Thoracic aorta (tissue), 2 donors: Measurements from ENCODE around the gene IGF1R. TPM values are rescaled to one million over a fixed set of nuclear protein-coding genes. Genes with fewer than 3 reads are reported as not detected.

Experiments used
- ATAC-seq: fragments of 150-250 bp; one replicate; pipeline ENCODE4 v1.8.0; 2017; ENCODE audit warnings: low read depth; ENCODE audit not compliant: insufficient number of reproducible peaks, low FRiP score
- DNase-seq: peaks from one replicate; pipeline ENCODE4 v3.0.0-alpha.2; 2020; ENCODE audit warnings: low spot score
- H3K27ac ChIP-seq, 2 donors: fragments of 200-600 bp; sonication (generic); 1 replicate in 1 of 2; 2 replicates in 1 of 2; pipeline ENCODE4 v1.5.1; 2016; ENCODE audit warnings: mild to moderate bottlenecking in 2 of 2, moderate library complexity in 2 of 2
- H3K27me3 ChIP-seq: fragments of 200-600 bp; sonication (generic); replicated peaks from 2 replicates; pipeline ENCODE4 v1.6.0; 2016; ENCODE audit warnings: mild to moderate bottlenecking; ENCODE audit not compliant: insufficient read depth
- H3K36me3 ChIP-seq: fragments of 200-600 bp; sonication (generic); one replicate; pipeline ENCODE4 v1.5.1; 2016
- H3K4me1 ChIP-seq, 2 donors: fragments of 200-600 bp; sonication (generic); 1 replicate in 1 of 2; 2 replicates in 1 of 2; pipeline versions ENCODE4 v1.5.1 to v1.6.0; 2016; ENCODE audit warnings: low read depth in 2 of 2, mild to moderate bottlenecking in 1 of 2; ENCODE audit not compliant: control insufficient read depth in 1 of 2
- H3K4me3 ChIP-seq: fragments of 200-600 bp; sonication (generic); 2 replicates; pipeline ENCODE4 v1.5.1; 2016; ENCODE audit warnings: mild to moderate bottlenecking
- H3K9me3 ChIP-seq: fragments of 200-600 bp; sonication (generic); 2 replicates; pipeline ENCODE4 v1.5.1; 2016
- total RNA-seq, 2 donors: library from RNA; depleted of rRNA; stranded (reverse); fragments of >200 nt; gene quantifications; one replicate each; pipeline versions ENCODE4 v1.1.0 to v1.2.3, GENCODE V29; 2016
- TF ChIP-seq, protein P1 (sequence below): fragments of 200-600 bp; sonication (generic); IDR thresholded peaks from one replicate; pipeline ENCODE4 v1.5.1; 2019; ENCODE audit warnings: antibody characterized with exemption

IGF1R gene
- total RNA-seq, 2 donors from 2014 or later = 127 to 159 TPM

DNA sequence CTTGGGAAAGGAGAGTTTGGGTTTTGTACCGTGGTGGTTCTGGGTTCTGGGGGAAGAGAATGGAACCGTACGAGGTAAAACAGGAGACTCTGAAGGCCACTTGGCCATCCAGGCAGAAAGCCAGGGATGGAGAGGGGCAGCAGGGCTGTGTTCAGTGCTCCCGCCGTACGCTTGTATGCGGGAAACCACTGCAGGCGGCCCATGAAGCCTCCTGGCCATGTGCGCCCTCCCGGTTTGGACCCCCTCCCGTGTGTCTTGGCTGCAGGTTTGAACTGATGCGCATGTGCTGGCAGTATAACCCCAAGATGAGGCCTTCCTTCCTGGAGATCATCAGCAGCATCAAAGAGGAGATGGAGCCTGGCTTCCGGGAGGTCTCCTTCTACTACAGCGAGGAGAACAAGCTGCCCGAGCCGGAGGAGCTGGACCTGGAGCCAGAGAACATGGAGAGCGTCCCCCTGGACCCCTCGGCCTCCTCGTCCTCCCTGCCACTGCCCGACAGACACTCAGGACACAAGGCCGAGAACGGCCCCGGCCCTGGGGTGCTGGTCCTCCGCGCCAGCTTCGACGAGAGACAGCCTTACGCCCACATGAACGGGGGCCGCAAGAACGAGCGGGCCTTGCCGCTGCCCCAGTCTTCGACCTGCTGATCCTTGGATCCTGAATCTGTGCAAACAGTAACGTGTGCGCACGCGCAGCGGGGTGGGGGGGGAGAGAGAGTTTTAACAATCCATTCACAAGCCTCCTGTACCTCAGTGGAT is 308.6 kb downstream of the IGF1R start:
- Histone ChIP-seq H3K4me3 (no peak overlapping the region), H3K36me3 (peaks cover 39% of the 10 kb centered on the region), H3K27ac (peak overlapping the region; percentile 93 to 96), H3K4me1 (peaks cover 23 to 47% of the 10 kb centered on the region in 2 donors), H3K9me3 (no peaks in the 10 kb centered on the region), H3K27me3 (no peaks in the 10 kb centered on the region)
- no peak for DNase-seq
- TF ChIP-seq, protein P1, sequence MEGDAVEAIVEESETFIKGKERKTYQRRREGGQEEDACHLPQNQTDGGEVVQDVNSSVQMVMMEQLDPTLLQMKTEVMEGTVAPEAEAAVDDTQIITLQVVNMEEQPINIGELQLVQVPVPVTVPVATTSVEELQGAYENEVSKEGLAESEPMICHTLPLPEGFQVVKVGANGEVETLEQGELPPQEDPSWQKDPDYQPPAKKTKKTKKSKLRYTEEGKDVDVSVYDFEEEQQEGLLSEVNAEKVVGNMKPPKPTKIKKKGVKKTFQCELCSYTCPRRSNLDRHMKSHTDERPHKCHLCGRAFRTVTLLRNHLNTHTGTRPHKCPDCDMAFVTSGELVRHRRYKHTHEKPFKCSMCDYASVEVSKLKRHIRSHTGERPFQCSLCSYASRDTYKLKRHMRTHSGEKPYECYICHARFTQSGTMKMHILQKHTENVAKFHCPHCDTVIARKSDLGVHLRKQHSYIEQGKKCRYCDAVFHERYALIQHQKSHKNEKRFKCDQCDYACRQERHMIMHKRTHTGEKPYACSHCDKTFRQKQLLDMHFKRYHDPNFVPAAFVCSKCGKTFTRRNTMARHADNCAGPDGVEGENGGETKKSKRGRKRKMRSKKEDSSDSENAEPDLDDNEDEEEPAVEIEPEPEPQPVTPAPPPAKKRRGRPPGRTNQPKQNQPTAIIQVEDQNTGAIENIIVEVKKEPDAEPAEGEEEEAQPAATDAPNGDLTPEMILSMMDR = no peak
- ATAC-seq = no peak

DNA sequence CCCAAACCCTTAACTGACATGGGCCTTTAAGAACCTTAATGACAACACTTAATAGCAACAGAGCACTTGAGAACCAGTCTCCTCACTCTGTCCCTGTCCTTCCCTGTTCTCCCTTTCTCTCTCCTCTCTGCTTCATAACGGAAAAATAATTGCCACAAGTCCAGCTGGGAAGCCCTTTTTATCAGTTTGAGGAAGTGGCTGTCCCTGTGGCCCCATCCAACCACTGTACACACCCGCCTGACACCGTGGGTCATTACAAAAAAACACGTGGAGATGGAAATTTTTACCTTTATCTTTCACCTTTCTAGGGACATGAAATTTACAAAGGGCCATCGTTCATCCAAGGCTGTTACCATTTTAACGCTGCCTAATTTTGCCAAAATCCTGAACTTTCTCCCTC is 309.3 kb downstream of the IGF1R start:
- Histone ChIP-seq H3K4me3 (no peak overlapping the region), H3K4me1 (peaks cover 23 to 40% of the 10 kb centered on the region in 2 donors), H3K27me3 (no peaks in the 10 kb centered on the region), H3K27ac (no peak overlapping the region), H3K36me3 (peaks cover 44% of the 10 kb centered on the region), H3K9me3 (no peaks in the 10 kb centered on the region)
- ATAC-seq = no peak
- no peak for DNase-seq
- TF ChIP-seq, protein P1 = no peak

DNA sequence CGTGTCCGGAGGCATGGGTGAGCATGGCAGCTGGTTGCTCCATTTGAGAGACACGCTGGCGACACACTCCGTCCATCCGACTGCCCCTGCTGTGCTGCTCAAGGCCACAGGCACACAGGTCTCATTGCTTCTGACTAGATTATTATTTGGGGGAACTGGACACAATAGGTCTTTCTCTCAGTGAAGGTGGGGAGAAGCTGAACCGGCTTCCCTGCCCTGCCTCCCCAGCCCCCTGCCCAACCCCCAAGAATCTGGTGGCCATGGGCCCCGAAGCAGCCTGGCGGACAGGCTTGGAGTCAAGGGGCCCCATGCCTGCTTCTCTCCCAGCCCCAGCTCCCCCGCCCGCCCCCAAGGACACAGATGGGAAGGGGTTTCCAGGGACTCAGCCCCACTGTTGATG is 309.7 kb downstream of the IGF1R start:
- no peak for ATAC-seq
- DNase-seq = no peak
- Histone ChIP-seq H3K36me3 (peaks cover 44% of the 10 kb centered on the region), H3K4me3 (no peak overlapping the region), H3K4me1 (peaks cover 23 to 36% of the 10 kb centered on the region in 2 donors), H3K27me3 (no peaks in the 10 kb centered on the region), H3K9me3 (no peaks in the 10 kb centered on the region), H3K27ac (no peak overlapping the region)
- TF ChIP-seq, protein P1 = no peak

DNA sequence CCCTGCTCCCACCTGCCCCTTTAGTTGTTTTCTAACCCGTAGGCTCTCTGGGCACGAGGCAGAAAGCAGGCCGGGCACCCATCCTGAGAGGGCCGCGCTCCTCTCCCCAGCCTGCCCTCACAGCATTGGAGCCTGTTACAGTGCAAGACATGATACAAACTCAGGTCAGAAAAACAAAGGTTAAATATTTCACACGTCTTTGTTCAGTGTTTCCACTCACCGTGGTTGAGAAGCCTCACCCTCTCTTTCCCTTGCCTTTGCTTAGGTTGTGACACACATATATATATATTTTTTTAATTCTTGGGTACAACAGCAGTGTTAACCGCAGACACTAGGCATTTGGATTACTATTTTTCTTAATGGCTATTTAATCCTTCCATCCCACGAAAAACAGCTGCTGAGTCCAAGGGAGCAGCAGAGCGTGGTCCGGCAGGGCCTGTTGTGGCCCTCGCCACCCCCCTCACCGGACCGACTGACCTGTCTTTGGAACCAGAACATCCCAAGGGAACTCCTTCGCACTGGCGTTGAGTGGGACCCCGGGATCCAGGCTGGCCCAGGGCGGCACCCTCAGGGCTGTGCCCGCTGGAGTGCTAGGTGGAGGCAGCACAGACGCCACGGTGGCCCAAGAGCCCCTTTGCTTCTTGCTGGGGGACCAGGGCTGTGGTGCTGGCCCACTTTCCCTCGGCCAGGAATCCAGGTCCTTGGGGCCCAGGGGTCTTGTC is 310.7 kb downstream of the IGF1R start:
- Histone ChIP-seq H3K36me3 (peaks cover 44% of the 10 kb centered on the region), H3K4me1 (peaks cover 17 to 26% of the 10 kb centered on the region in 2 donors), H3K9me3 (no peaks in the 10 kb centered on the region), H3K27ac (peak overlapping the region in 1 of 2 donors; percentile 23), H3K27me3 (no peaks in the 10 kb centered on the region), H3K4me3 (no peak overlapping the region)
- ATAC-seq (no peak), DNase-seq (no peak)
- TF ChIP-seq, protein P1 = no peak

DNA sequence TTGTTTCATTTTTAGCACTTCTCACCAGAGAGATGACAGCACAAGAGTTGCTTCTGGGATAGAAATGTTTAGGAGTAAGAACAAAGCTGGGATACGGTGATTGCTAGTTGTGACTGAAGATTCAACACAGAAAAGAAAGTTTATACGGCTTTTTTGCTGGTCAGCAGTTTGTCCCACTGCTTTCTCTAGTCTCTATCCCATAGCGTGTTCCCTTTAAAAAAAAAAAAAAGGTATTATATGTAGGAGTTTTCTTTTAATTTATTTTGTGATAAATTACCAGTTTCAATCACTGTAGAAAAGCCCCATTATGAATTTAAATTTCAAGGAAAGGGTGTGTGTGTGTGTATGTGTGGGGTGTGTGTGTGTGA is 311.3 kb downstream of the IGF1R start:
- ATAC-seq = no peak
- no peak overlapping the region for H3K4me3 ChIP-seq
- H3K4me1 ChIP-seq = peaks cover 16 to 21% of the 10 kb centered on the region in 2 donors
- TF ChIP-seq, protein P1 = no peak
- peak overlapping the region in 1 of 2 donors; percentile 23 for H3K27ac ChIP-seq
- no peak for DNase-seq
- no peaks in the 10 kb centered on the region for H3K27me3 ChIP-seq
- peaks cover 44% of the 10 kb centered on the region for H3K36me3 ChIP-seq
- H3K9me3 ChIP-seq = no peaks in the 10 kb centered on the region
